ENCODE results near the gene SLC23A2.
"Not testable (repeated sequence)": the region's sequence is repeated elsewhere in the genome, so short reads cannot be mapped to it uniquely, and the experiment has no call there.

The SLC23A2 gene

GRCh38 chr20:4936392-4936850 lies 64.9 kb downstream of the SLC23A2 start:
- DNase-seq (ENCODE audit: low read depth in 2 of 2), result no peak

DNA sequence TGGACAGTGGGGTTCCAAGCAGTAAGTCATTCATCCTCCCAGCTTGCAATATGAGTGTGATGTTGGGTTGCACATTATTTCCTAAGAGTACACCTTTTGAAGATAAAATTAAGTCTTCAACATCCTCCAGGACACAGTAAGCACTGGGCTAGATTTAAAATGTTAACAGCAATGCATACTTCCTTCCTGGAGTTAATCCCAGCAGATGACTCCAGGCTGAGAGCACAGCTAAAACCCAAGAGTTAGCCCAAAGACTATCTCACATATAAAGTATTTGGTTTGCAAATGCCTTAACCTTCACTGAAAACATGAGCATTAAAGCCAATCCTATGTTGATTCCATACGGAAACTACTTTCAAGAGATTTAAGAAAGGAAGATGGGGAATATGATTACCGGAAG lies 69.2 kb downstream of the SLC23A2 start:
- DNase-seq (ENCODE audit: low read depth in 2 of 2), result no peak

DNA sequence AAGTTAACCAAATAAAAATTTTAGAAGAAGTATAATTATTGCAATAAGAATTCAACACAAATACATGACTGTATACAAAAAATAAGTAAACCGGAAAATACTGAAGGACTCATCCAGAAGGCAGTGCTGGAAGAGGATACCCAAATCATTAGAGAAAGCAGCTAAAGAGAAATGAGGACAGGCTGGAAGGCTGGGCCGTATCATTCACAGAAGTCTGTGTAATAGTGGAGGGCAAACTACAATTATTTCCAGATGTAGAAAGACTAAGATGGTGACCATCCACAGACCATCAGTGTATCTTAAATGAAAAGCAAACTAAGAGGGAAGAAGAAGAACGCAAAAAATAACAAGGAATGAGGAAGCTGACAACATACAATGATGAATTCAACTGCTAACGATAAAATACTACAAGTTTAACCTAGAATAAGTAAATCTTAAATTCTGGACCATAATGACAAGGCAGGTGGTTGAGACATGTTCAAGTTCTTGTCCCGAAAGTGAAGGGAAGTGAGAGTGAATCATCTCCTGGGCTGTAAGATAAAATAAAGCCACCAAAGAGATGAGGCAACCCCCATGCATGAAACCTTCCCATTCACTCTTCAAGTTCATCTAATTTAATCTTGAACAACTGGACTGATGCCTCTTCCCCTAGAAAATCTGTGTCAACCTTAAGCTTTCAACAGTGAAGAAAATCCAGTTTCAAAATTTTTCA lies 71.5 kb downstream of the SLC23A2 start:
- no peak for DNase-seq (ENCODE audit: low read depth in 2 of 2)

GRCh38 chr20:4926531-4927156 lies 74.7 kb downstream of the SLC23A2 start:
- no peak for DNase-seq (ENCODE audit: low read depth in 2 of 2)

- DNase-seq (ENCODE audit: low read depth in 2 of 2), result no peak
These were observed 75.3 kb downstream of the SLC23A2 start for GRCh38 chr20:4925842-4926530.

GRCh38 chr20:4924446-4924845 lies 76.9 kb downstream of the SLC23A2 start:
- DNase-seq (ENCODE audit: low read depth in 2 of 2), result no peak

- DNase-seq (ENCODE audit: low read depth in 2 of 2), result no peak
These were observed 77.3 kb downstream of the SLC23A2 start for GRCh38 chr20:4924032-4924431.

DNA sequence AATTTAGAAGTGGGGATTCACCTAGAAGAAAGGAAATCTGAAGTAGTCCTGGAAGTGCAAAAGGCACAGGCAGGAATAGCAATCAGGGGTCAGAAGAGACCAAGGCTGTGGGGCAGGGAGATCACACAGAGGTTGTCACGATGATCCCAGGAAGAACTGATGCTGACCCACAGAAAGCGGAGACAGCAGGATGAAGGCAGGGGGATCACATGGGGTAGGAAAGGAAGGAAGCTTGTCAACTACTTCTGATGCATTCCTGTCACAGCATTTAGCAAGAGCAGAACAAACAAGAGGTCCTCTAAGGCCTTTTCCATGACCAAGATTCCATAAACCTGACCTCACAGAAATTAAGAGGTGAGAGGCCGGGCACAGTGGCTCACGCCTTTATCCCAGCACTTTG lies 79.1 kb downstream of the SLC23A2 start:
- no peak for DNase-seq (ENCODE audit: low read depth in 2 of 2)

- DNase-seq (ENCODE audit: low read depth in 2 of 2), result not testable (repeated sequence)
These were observed 80.0 kb downstream of the SLC23A2 start for GRCh38 chr20:4921271-4921670.

GRCh38 chr20:4920655-4921054 lies 80.7 kb downstream of the SLC23A2 start:
- no peak for DNase-seq (ENCODE audit: low read depth in 2 of 2)

- no peak for DNase-seq (ENCODE audit: low read depth in 2 of 2)
These were observed 81.2 kb downstream of the SLC23A2 start for GRCh38 chr20:4920131-4920530.

DNA sequence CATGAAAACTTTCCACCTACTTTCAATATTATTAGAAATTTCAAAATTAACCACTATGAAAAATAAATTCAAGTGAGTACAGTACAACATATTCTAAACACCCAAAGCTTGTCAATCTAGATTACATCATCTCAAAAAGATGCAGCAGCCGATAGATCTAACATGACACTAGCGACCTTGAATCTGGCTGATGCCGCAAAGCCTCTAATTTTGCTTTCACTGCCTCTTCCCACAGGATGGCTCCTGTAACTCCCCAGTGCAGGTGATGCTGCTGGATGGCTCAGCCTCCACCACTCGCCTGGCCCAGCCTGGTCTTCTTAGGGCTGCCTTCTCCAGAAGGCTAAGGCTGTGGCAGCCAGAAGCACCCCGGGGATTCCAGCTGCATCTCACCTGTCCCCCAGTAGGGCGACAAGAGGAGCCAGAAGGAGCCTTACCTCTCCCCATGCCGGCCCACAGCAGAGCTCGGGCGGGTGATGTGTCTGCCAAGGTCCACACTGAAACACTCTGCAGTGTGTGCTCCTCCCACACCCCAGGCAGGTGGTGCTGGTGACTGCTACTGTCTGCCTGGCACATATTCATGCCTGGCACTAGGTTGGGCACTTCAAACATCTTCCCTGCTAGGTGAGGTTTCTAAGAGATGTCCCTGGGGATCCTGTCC lies 82.1 kb downstream of the SLC23A2 start:
- no peak for DNase-seq (ENCODE audit: low read depth in 2 of 2)

DNA sequence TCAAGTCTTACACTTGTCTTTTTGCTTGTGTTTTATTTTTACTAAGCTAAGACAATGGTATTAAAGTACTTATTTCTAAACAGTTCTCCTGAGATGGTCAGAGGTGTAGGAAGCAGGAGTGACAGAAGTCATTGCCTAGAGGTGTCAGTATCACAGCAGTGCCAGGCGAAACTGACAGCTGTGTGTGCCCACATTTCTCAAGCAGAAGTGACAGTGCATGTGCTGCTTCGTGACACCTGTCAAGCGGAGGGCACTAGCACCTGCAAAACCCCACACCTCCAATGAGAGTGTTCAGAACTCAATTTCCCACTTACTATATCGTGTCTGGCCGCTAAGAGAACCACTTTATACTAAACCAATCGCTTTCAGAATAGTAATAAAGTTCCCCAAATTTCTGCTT lies 82.8 kb downstream of the SLC23A2 start:
- DNase-seq (ENCODE audit: low read depth in 2 of 2), result no peak

DNA sequence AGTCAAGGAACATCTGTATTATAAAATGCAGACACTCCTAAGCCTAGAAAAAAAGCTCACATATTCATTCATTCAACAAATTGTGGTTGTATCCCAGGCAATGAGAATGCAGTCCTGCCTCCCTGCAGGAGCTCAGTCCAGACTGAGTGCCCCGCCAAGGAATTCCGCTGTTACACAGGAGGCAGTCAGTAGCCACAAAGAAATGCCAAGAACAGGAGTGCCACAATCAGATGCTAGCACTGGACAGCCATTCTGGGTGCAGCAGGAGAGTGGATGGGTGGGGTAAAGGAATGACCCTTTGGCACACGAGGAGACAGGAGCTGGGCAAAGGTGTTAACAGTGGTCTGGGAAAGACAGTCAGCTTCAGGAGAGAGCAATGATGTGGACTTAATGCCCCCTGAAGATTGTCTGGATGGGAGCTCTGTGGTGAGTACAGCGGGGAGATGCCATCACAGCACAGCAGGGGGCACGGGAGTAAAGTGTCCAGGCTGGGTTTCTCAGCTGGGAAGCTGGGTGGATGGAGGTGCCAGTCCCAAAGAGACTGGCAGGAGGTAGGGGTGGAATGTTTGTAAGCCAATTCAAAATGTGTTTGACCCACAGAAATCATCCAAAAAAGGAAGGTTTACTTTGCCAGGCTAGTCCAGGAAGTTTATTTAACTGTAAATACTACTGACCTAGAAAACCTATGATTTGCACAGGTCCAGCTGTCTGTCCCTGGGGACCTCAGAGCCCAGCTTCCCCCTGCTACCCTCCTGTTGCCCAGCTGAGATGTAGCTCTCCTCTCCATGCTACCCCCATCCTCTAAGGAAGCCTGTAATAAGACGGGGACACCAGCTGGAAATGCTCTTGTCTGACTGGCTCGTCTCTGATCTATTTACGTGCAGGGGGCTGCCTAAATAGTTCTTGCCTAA lies 84.1 kb downstream of the SLC23A2 start:
- no peak for DNase-seq (ENCODE audit: low read depth in 2 of 2)

GRCh38 chr20:4913147-4913546 lies 88.2 kb downstream of the SLC23A2 start:
- DNase-seq (ENCODE audit: low read depth in 2 of 2), result no peak

GRCh38 chr20:4912380-4913142 lies 88.7 kb downstream of the SLC23A2 start:
- no peak for DNase-seq (ENCODE audit: low read depth in 2 of 2)

- DNase-seq (ENCODE audit: low read depth in 2 of 2), result no peak
These were observed 90.4 kb downstream of the SLC23A2 start for GRCh38 chr20:4910951-4911350.

- DNase-seq (ENCODE audit: low read depth in 2 of 2), result no peak
These were observed 95.7 kb downstream of the SLC23A2 start for GRCh38 chr20:4905613-4906012.

GRCh38 chr20:4905195-4905594 lies 96.1 kb downstream of the SLC23A2 start:
- DNase-seq (ENCODE audit: low read depth in 2 of 2), result no peak

GRCh38 chr20:4904127-4904860 lies 97.0 kb downstream of the SLC23A2 start:
- no peak for DNase-seq (ENCODE audit: low read depth in 2 of 2)
